Measurements from ENCODE around the gene ANO7.
A peak's percentile ranks its signal among the peaks of the same experiment; 100 is the strongest.

ANO7 gene

GRCh38 chr2:241188361-241189092 is at the start of gene ANO7:
Gene ANO7 (plus strand): TSS chr2:241188677. CDS start chr2:241190064, 1,387 bp downstream.
- peak within 1 kb of the TSS; percentile 61 for H3K27ac ChIP-seq
- no peak for TF ChIP-seq CTCF (conservative IDR thresholded peaks at IDR 0.05)

GRCh38 chr2:241139531-241140444 is 48.7 kb upstream of the ANO7 start:
- no peak for TF ChIP-seq CTCF (conservative IDR thresholded peaks at IDR 0.05)
- H3K27ac ChIP-seq = no peak overlapping the region

GRCh38 chr2:241140445-241140840 is 48.0 kb upstream of the ANO7 start:
- TF ChIP-seq CTCF (conservative IDR thresholded peaks at IDR 0.05) = no peak
- no peak overlapping the region for H3K27ac ChIP-seq

- H3K27ac ChIP-seq = no peak overlapping the region
- no peak for TF ChIP-seq CTCF (conservative IDR thresholded peaks at IDR 0.05)
Observed at GRCh38 chr2:241141214-241141770, 47.2 kb upstream of the ANO7 start.

GRCh38 chr2:241142063-241142462 is 46.4 kb upstream of the ANO7 start:
- TF ChIP-seq CTCF (conservative IDR thresholded peaks at IDR 0.05) = no peak

GRCh38 chr2:241142593-241142992 is 45.9 kb upstream of the ANO7 start:
- no peak overlapping the region for H3K27ac ChIP-seq
- no peak for TF ChIP-seq CTCF (conservative IDR thresholded peaks at IDR 0.05)

More at GRCh38 chr2:241142063-241142462, 46.4 kb upstream of the ANO7 start:
- no peak overlapping the region for H3K27ac ChIP-seq

GRCh38 chr2:241146286-241146685 is 42.2 kb upstream of the ANO7 start:
- H3K27ac ChIP-seq = peak overlapping the region; percentile 10; the same call in 1 of the 2 replicates
- no peak for TF ChIP-seq CTCF (conservative IDR thresholded peaks at IDR 0.05)
